Mesenchymal stem cell (in vitro differentiated cells and primary cell): ENCODE measurements around the gene BTBD6.

Source experiments
- DNase-seq: peaks from one replicate; pipeline ENCODE4 v3.0.0-alpha.2; 2013
- H2AFZ ChIP-seq: one replicate; pipeline ENCODE4 v1.6.1; 2013; ENCODE audit warnings: low read depth, mild to moderate bottlenecking, control low read depth, inconsistent platforms, low read length, moderate library complexity
- H2AK5ac ChIP-seq: 2 replicates; pipeline ENCODE4 v1.6.1; 2013; ENCODE audit warnings: low read length, moderate library complexity, mild to moderate bottlenecking, inconsistent platforms; ENCODE audit not compliant: severe bottlenecking
- H2BK120ac ChIP-seq: one replicate; pipeline ENCODE4 v1.6.1; 2013; ENCODE audit warnings: low read depth, mild to moderate bottlenecking, inconsistent platforms, low read length, moderate library complexity
- H2BK12ac ChIP-seq, 2 experiments: one replicate each; pipeline ENCODE4 v1.6.1; 2013; ENCODE audit warnings: inconsistent platforms in 2 of 2, low read length in 2 of 2, mild to moderate bottlenecking in 2 of 2, moderate library complexity in 2 of 2, control low read depth in 1 of 2
- H2BK15ac ChIP-seq: one replicate; pipeline ENCODE4 v1.6.1; 2013; ENCODE audit warnings: mild to moderate bottlenecking, low read depth, inconsistent platforms; ENCODE audit not compliant: poor library complexity, severe bottlenecking
- H2BK5ac ChIP-seq: 2 replicates; pipeline ENCODE4 v1.6.1; 2013; ENCODE audit warnings: low read depth, mild to moderate bottlenecking, low read length, control low read depth, inconsistent platforms; ENCODE audit not compliant: poor library complexity, severe bottlenecking
- H3K14ac ChIP-seq, 2 experiments: one replicate each; pipeline ENCODE4 v1.6.1; 2013; ENCODE audit warnings: inconsistent platforms in 2 of 2, low read length in 2 of 2, control low read depth in 1 of 2, mild to moderate bottlenecking in 1 of 2, moderate library complexity in 1 of 2
- H3K18ac ChIP-seq, 2 experiments: one replicate each; pipeline ENCODE4 v1.6.1; 2013; ENCODE audit warnings: inconsistent platforms in 2 of 2, low read length in 2 of 2, control low read depth in 1 of 2, low read depth in 1 of 2, mild to moderate bottlenecking in 1 of 2
- H3K23ac ChIP-seq, 2 experiments: one replicate each; pipeline ENCODE4 v1.6.1; 2013; ENCODE audit warnings: inconsistent platforms in 2 of 2, low read length in 2 of 2, mild to moderate bottlenecking in 2 of 2, moderate library complexity in 2 of 2, control low read depth in 1 of 2
- H3K27ac ChIP-seq: 2 replicates; pipeline ENCODE4 v1.5.1; 2013; ENCODE audit warnings: mild to moderate bottlenecking, moderate library complexity, low read length, control low read depth, inconsistent platforms; ENCODE audit not compliant: poor library complexity, severe bottlenecking
- H3K27me3 ChIP-seq, 2 experiments: 2 replicates each; pipeline versions ENCODE4 v1.6.1 to v1.7.0; 2013; ENCODE audit warnings: low read length in 2 of 2, mild to moderate bottlenecking in 2 of 2, moderate library complexity in 2 of 2, control low read depth in 1 of 2, inconsistent platforms in 1 of 2; ENCODE audit not compliant: control insufficient read depth in 1 of 2, insufficient read depth in 1 of 2
- H3K36me3 ChIP-seq, 2 experiments: 2 replicates each; pipeline versions ENCODE4 v1.6.1 to v1.7.0; 2013; ENCODE audit warnings: low read length in 2 of 2, control low read depth in 1 of 2, inconsistent platforms in 1 of 2, low read depth in 1 of 2, mild to moderate bottlenecking in 1 of 2; ENCODE audit not compliant: insufficient read depth in 2 of 2, control insufficient read depth in 1 of 2
- H3K4ac ChIP-seq, 2 experiments: one replicate each; pipeline ENCODE4 v1.6.1; 2013; ENCODE audit warnings: inconsistent platforms in 2 of 2, low read length in 2 of 2, mild to moderate bottlenecking in 2 of 2, moderate library complexity in 2 of 2, control low read depth in 1 of 2, low read depth in 1 of 2
- H3K4me1 ChIP-seq: 2 replicates; pipeline ENCODE4 v1.6.1; 2013; ENCODE audit warnings: low read depth, low read length, control low read depth; ENCODE audit not compliant: control insufficient read depth, insufficient read depth
- H3K4me2 ChIP-seq: 2 replicates; pipeline ENCODE4 v1.6.1; 2013; ENCODE audit warnings: low read length, mild to moderate bottlenecking, inconsistent platforms; ENCODE audit not compliant: poor library complexity, severe bottlenecking
- H3K4me3 ChIP-seq, 2 experiments: 2 replicates each; pipeline versions ENCODE4 v1.5.1 to v1.7.0; 2013; ENCODE audit warnings: low read length in 2 of 2, mild to moderate bottlenecking in 2 of 2, control low read depth in 1 of 2, low read depth in 1 of 2; ENCODE audit not compliant: insufficient read depth in 1 of 2
- H3K79me1 ChIP-seq: replicated peaks from 2 replicates; pipeline ENCODE4 v1.6.1; 2013; ENCODE audit warnings: mild to moderate bottlenecking, control low read depth, low read length, inconsistent platforms; ENCODE audit not compliant: poor library complexity, severe bottlenecking
- H3K9ac ChIP-seq: 2 replicates; pipeline ENCODE4 v1.7.0; 2013; ENCODE audit warnings: mild to moderate bottlenecking, low read length, moderate library complexity
- H3K9me3 ChIP-seq: 2 replicates; pipeline ENCODE4 v1.7.0; 2013; ENCODE audit warnings: mild to moderate bottlenecking, low read length; ENCODE audit not compliant: control insufficient read depth
- H4K8ac ChIP-seq: one replicate; pipeline ENCODE4 v1.6.1; 2013; ENCODE audit warnings: inconsistent platforms, mild to moderate bottlenecking, low read length, moderate library complexity
- H4K91ac ChIP-seq: one replicate; pipeline ENCODE4 v1.6.1; 2013; ENCODE audit warnings: mild to moderate bottlenecking, low read length, inconsistent platforms
- WGBS: methylation state at CpG from one replicate; pipeline ENCODE4 v1.1.7; 2013; ENCODE audit warnings: mixed read lengths; 5-methylcytosine and 5-hydroxymethylcytosine counted together

The BTBD6 gene

DNA sequence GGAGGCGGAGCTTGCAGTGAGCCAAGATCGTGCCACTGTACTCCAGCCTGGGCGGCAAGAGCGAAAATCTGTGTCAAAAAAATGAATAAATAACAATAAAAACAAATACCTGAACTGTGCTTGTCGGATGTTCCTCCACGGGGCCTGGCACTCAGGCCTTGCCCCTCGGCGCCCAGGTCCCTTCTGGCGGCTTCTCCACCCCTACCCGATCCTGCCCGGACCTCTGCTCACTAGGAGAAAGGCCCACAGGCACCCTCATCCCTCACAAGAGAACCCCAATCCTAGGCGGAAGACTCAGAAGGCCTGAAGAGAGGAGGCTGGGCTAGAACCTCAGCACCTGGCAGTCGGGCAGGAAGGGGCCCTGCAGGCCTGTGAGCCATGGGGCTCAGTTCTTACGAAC is 21.0 kb upstream of the BTBD6 start:
- H3K27ac ChIP-seq, result no peak overlapping the region
- no peak overlapping the region for H2BK12ac ChIP-seq
- H2AFZ ChIP-seq, result no peak overlapping the region
- H3K14ac ChIP-seq, result no peak overlapping the region
- H3K18ac ChIP-seq, result no peak overlapping the region
- H2AK5ac ChIP-seq, result no peak overlapping the region
- no peak overlapping the region for H4K91ac ChIP-seq
- H3K9me3 ChIP-seq, result no peaks in the 10 kb centered on the region
- H3K9ac ChIP-seq, result no peak overlapping the region
- no peak overlapping the region for H3K23ac ChIP-seq
- peaks cover 3% of the 10 kb centered on the region for H3K79me1 ChIP-seq
- H3K4me1 ChIP-seq, result peaks cover 4% of the 10 kb centered on the region
- H2BK5ac ChIP-seq, result no peak overlapping the region
- no peak for DNase-seq
- H3K27me3 ChIP-seq, result no peaks in the 10 kb centered on the region
- no peak overlapping the region for H2BK15ac ChIP-seq
- no peak overlapping the region for H2BK120ac ChIP-seq
- peaks cover 19 to 36% of the 10 kb centered on the region in 2 experiments for H3K36me3 ChIP-seq
- 99% methylated on average over 9 of the region's 14 CpGs for WGBS
- no peak overlapping the region for H3K4ac ChIP-seq
- no peak overlapping the region for H4K8ac ChIP-seq
- H3K4me3 ChIP-seq, result no peak overlapping the region
- no peak overlapping the region for H3K4me2 ChIP-seq

DNA sequence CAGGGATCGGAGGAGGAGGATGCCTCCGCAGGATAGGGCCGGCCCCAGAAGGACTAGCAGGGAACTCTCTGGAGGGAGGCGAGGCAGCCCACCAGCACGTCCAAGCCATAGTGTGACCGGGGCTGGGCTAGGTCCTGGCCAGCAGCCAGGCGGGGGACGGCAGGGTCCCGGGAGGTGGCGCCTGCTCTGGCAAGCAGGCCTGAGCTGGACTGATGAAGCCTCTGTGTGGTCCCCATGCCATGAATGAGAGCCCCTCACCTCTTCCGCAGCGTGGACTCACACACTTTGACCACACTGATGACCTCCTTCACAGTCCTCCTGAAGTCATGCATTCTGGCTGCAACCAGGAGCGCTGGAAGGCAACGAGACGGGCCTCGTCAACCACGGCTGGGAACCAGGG is 19.8 kb upstream of the BTBD6 start:
- Histone ChIP-seq H3K27me3 (no peaks in the 10 kb centered on the region), H3K4me1 (peaks cover under 1% of the 10 kb centered on the region), H4K91ac (no peak overlapping the region), H3K4me2 (no peak overlapping the region), H2BK5ac (no peak overlapping the region), H3K79me1 (peaks cover 3% of the 10 kb centered on the region), H2BK15ac (no peak overlapping the region), H3K14ac (no peak overlapping the region), H3K4ac (no peak overlapping the region), H3K9me3 (no peaks in the 10 kb centered on the region), H2AFZ (no peak overlapping the region), H3K27ac (no peak overlapping the region), H3K23ac (no peak overlapping the region), H2AK5ac (no peak overlapping the region), H3K36me3 (peaks cover 19 to 29% of the 10 kb centered on the region in 2 experiments), H3K18ac (no peak overlapping the region), H2BK120ac (no peak overlapping the region), H2BK12ac (no peak overlapping the region), H3K4me3 (no peak overlapping the region), H3K9ac (no peak overlapping the region), H4K8ac (no peak overlapping the region)
- no peak for DNase-seq
- WGBS, result 92% methylated on average over 17 of the region's 17 CpGs

DNA sequence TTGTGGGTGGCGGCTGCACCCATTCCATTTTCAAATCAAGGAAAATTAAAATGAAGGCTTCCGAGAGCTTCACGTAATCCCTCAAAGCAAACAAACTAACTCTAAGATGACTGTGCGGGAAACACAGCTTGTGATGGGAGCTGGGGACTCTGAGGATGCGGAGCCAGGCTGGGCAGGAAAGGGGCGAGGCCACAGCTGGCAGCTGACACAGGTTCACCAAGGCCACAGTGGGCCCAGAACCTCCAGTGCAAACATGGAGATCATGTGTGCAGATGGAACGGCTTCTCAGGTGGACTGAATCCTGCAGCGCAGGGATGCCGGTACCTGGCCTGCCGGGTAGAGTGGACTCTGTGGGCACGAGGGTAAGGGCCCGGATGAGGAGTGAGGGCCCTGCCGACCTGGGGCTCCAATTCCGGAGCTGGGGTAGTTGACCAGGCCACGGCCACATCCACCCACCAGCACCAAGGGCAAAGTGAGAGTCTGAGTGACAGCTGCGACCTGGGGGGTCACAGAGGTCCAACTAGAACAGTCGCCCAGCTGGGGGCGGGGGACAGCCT is 19.2 kb upstream of the BTBD6 start:
- Histone ChIP-seq H3K23ac (no peak overlapping the region), H2BK120ac (no peak overlapping the region), H3K4me2 (no peak overlapping the region), H3K4me1 (no peaks in the 10 kb centered on the region), H4K8ac (no peak overlapping the region), H2BK5ac (no peak overlapping the region), H3K9ac (no peak overlapping the region), H3K4me3 (no peak overlapping the region), H3K4ac (no peak overlapping the region), H3K36me3 (peaks cover 19 to 23% of the 10 kb centered on the region in 2 experiments), H3K27ac (no peak overlapping the region), H3K18ac (no peak overlapping the region), H3K14ac (no peak overlapping the region), H2BK15ac (no peak overlapping the region), H4K91ac (no peak overlapping the region), H3K27me3 (no peaks in the 10 kb centered on the region), H2AFZ (no peak overlapping the region), H3K9me3 (no peaks in the 10 kb centered on the region), H3K79me1 (peaks cover 3% of the 10 kb centered on the region), H2BK12ac (no peak overlapping the region), H2AK5ac (no peak overlapping the region)
- WGBS, result 98% methylated on average over 13 of the region's 18 CpGs
- no peak for DNase-seq

DNA sequence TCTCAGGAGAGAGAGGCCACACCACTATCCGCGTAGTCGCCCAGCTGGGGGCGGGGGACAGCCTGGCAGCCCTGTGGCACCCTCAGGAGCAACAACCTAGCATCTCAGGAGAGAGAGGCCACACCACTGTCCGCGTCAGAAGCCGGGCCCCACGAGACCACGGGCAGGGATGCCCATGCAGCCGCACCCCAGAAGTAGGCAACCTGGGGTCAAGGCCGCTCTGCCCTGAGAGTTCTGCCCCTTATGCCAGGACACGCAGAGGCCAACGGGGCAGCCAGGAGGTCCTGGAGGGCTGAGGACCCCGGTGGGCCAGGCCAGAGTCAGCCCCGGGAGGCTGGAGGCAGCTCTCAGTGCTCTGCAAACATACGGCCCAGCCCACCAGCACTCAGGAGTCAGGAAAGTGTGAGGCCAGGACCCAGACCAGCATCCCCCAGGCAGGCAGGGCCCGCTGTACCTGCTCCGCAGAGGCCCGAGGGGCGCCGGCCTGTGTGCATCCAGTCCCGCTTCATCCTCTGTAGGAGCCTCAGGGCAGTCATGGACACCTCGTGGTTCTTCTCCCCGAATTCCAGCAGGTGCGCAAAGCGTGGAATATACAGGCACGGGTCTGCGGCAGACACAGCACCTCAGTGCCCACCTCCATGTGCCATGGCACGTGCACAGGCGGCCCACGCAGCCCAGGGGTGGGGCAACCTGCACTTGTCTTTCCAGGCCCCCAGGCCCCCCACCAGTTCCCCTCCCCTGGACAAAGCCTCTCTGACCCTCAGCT is 7.3 kb upstream of the BTBD6 start:
- Histone ChIP-seq H3K9me3 (no peaks in the 10 kb centered on the region), H3K4me3 (no peak overlapping the region), H3K79me1 (peaks cover 21% of the 10 kb centered on the region), H2AK5ac (no peak overlapping the region), H2BK15ac (no peak overlapping the region), H4K91ac (peak overlapping the region; percentile 7), H2AFZ (no peak overlapping the region), H3K4ac (no peak overlapping the region), H3K23ac (no peak overlapping the region), H3K4me1 (no peaks in the 10 kb centered on the region), H3K27me3 (no peaks in the 10 kb centered on the region), H3K4me2 (no peak overlapping the region), H3K18ac (no peak overlapping the region), H3K9ac (no peak overlapping the region), H3K27ac (no peak overlapping the region), H2BK12ac (no peak overlapping the region), H2BK5ac (no peak overlapping the region), H3K14ac (no peak overlapping the region), H4K8ac (peak overlapping the region; percentile 23), H2BK120ac (no peak overlapping the region), H3K36me3 (peaks cover 6 to 14% of the 10 kb centered on the region in 2 experiments)
- 98% methylated on average over 27 of the region's 31 CpGs for WGBS
- no peak for DNase-seq
